Common myeloid progenitor, CD34-positive (primary cell): ENCODE results near the gene TMEM126A.

Experiments used
- CTCF ChIA-PET: fragments of 350-600 bp; sonication (Branson Sonifier 250); formaldehyde crosslinking; loops from one replicate; lab custom pipeline; 2021; ENCODE audit warnings: antibody characterized with exemption; lab: Charles Lee
- POLR2A ChIA-PET: fragments of 350-600 bp; sonication (Branson Sonifier 250); formaldehyde crosslinking; loops from one replicate; lab custom pipeline; 2021; ENCODE audit warnings: antibody characterized with exemption; lab: Charles Lee
- DNase-seq, 3 donors: peaks; one replicate each; pipeline versions ENCODE4 v3.0.0 to v3.0.0-alpha.2; 2013
- H3K27ac ChIP-seq, 2 experiments: 1 replicate in 1 of 2; 2 replicates in 1 of 2; pipeline ENCODE4 v1.7.0; 2013; ENCODE audit warnings: inconsistent platforms in 2 of 2, low read length in 2 of 2, mild to moderate bottlenecking in 2 of 2, low read depth in 1 of 2, moderate library complexity in 1 of 2; ENCODE audit not compliant: severe bottlenecking in 2 of 2, insufficient read depth in 1 of 2, poor library complexity in 1 of 2
- H3K27me3 ChIP-seq, 5 experiments: replicated peaks in 2 of 5; 1 replicate in 3 of 5; 2 replicates in 2 of 5; pipeline versions ENCODE4 v1.6.1 to v1.7.0; 2013; ENCODE audit warnings: low read length in 4 of 5, mild to moderate bottlenecking in 2 of 5, moderate library complexity in 2 of 5, inconsistent platforms in 1 of 5; ENCODE audit not compliant: insufficient read depth in 5 of 5, control insufficient read depth in 4 of 5
- H3K36me3 ChIP-seq, 4 experiments: 1 replicate in 2 of 4; 2 replicates in 2 of 4; pipeline versions ENCODE4 v1.6.1 to v1.7.0; 2013; ENCODE audit warnings: low read length in 3 of 4, control low read depth in 1 of 4, mild to moderate bottlenecking in 1 of 4; ENCODE audit not compliant: control insufficient read depth in 4 of 4, insufficient read depth in 4 of 4
- H3K4me1 ChIP-seq, 4 experiments: 1 replicate in 3 of 4; 2 replicates in 1 of 4; pipeline versions ENCODE4 v1.6.1 to v1.7.1; 2013; ENCODE audit warnings: low read length in 3 of 4, mild to moderate bottlenecking in 3 of 4, control low read depth in 1 of 4, inconsistent platforms in 1 of 4, moderate library complexity in 1 of 4; ENCODE audit not compliant: control insufficient read depth in 4 of 4, insufficient read depth in 4 of 4; ENCODE audit errors: control extremely low read depth in 1 of 4
- H3K4me3 ChIP-seq, 7 experiments: 1 replicate in 4 of 7; 2 replicates in 3 of 7; pipeline versions ENCODE4 v1.5.1 to v1.7.0; 2013; ENCODE audit warnings: mild to moderate bottlenecking in 7 of 7, low read length in 6 of 7, moderate library complexity in 6 of 7, inconsistent platforms in 2 of 7, low read depth in 2 of 7, control low read depth in 1 of 7; ENCODE audit not compliant: insufficient read depth in 4 of 7, control insufficient read depth in 1 of 7; ENCODE audit errors: extremely low read depth in 1 of 7
- H3K9me3 ChIP-seq, 5 experiments: 1 replicate in 4 of 5; 2 replicates in 1 of 5; pipeline versions ENCODE4 v1.6.1 to v1.7.1; 2013; ENCODE audit warnings: low read length in 4 of 5, mild to moderate bottlenecking in 2 of 5, inconsistent platforms in 1 of 5, low read depth in 1 of 5, moderate library complexity in 1 of 5; ENCODE audit not compliant: control insufficient read depth in 4 of 5, insufficient read depth in 2 of 5; ENCODE audit errors: control extremely low read depth in 1 of 5
- WGBS: methylation state at CpG from one replicate; pipeline ENCODE4 v1.1.5; 2013; ENCODE audit not compliant: insufficient coverage; 5-methylcytosine and 5-hydroxymethylcytosine counted together

Gene TMEM126A

GRCh38 chr11:85694385-85694980, 46.7 kb downstream of the TMEM126A start:
- Histone ChIP-seq H3K9me3 (no peaks in the 10 kb centered on the region), H3K4me1 (peaks cover 0 to 2% (median under 1%) of the 10 kb centered on the region in 4 experiments), H3K27me3 (no peaks in the 10 kb centered on the region), H3K36me3 (no peaks in the 10 kb centered on the region), H3K4me3 (no peak overlapping the region), H3K27ac (no peak overlapping the region)
- WGBS: no CpG with 5 or more reads among the region's 1 CpG
- DNase-seq: peak; percentile 56 to 79 (median 76)
- ChIA-PET CTCF (interaction anchor here (0.9 to 2.8 kb wide), 10 partner anchors 9 to 160 kb away, joined by 3 to 20 read pairs (median 5); partner anchors contain the start of genes CCDC83 and CCDC89), POLR2A (no interaction called here)

GRCh38 chr11:85695546-85695945, 47.8 kb downstream of the TMEM126A start:
- no peak for DNase-seq
- Histone ChIP-seq H3K27ac (no peak overlapping the region), H3K9me3 (no peaks in the 10 kb centered on the region), H3K36me3 (no peaks in the 10 kb centered on the region), H3K4me1 (peaks cover 3 to 13% (median 10%) of the 10 kb centered on the region in 4 experiments), H3K27me3 (no peaks in the 10 kb centered on the region), H3K4me3 (no peak overlapping the region)
- ChIA-PET CTCF (interaction anchor here (0.7 to 2.8 kb wide), 13 partner anchors 11 to 244 kb away, joined by 3 to 20 read pairs (median 5); partner anchors contain the start of genes CCDC83, CCDC89 and SYTL2), POLR2A (interaction anchor here (0.6 kb wide), 1 partner anchor 1495 kb away, joined by 3 read pairs; no protein-coding TSS in a partner anchor)

- 100% methylated on average over 1 of the region's 2 CpGs for WGBS
- Histone ChIP-seq H3K9me3 (no peaks in the 10 kb centered on the region), H3K27me3 (no peaks in the 10 kb centered on the region), H3K36me3 (no peaks in the 10 kb centered on the region), H3K4me1 (peaks cover 6 to 14% (median 11%) of the 10 kb centered on the region in 4 experiments), H3K27ac (no peak overlapping the region), H3K4me3 (no peak overlapping the region)
- ChIA-PET CTCF (interaction anchor here (0.9 to 1.6 kb wide), 4 partner anchors 13 to 126 kb away, joined by 3 to 4 read pairs (median 3); no protein-coding TSS in a partner anchor), POLR2A (no interaction called here)
- DNase-seq: no peak
Observed at GRCh38 chr11:85697747-85698146, 50.0 kb downstream of the TMEM126A start.

- ChIA-PET CTCF (interaction anchor here (0.9 to 1.4 kb wide), 3 partner anchors 13 to 125 kb away, joined by 3 read pairs; no protein-coding TSS in a partner anchor), POLR2A (no interaction called here)
- Histone ChIP-seq H3K4me3 (no peak overlapping the region), H3K4me1 (peaks cover 6 to 14% (median 11%) of the 10 kb centered on the region in 4 experiments), H3K27ac (no peak overlapping the region), H3K27me3 (no peaks in the 10 kb centered on the region), H3K36me3 (no peaks in the 10 kb centered on the region), H3K9me3 (no peaks in the 10 kb centered on the region)
- WGBS: 100% methylated on average over 1 of the region's 1 CpG
- no peak for DNase-seq
Observed at GRCh38 chr11:85698195-85698594, 50.4 kb downstream of the TMEM126A start.

- Histone ChIP-seq H3K27me3 (no peaks in the 10 kb centered on the region), H3K4me3 (peak overlapping the region in 1 of 7 experiments; percentile 40), H3K4me1 (peaks cover 6 to 14% (median 11%) of the 10 kb centered on the region in 4 experiments), H3K36me3 (no peaks in the 10 kb centered on the region), H3K27ac (no peak overlapping the region), H3K9me3 (no peaks in the 10 kb centered on the region)
- CTCF ChIA-PET: interaction anchor here (0.6 to 1.4 kb wide), 4 partner anchors 46 to 146 kb away, joined by 3 to 6 read pairs (median 4); no protein-coding TSS in a partner anchor
- peak; percentile 58 to 86 (median 76) for DNase-seq
- 83% methylated on average over 1 of the region's 2 CpGs for WGBS
- POLR2A ChIA-PET: interaction anchor here (0.6 kb wide), 2 partner anchors 72 to 121 kb away, joined by 3 to 4 read pairs; no protein-coding TSS in a partner anchor
Observed at GRCh38 chr11:85699957-85700741, 52.4 kb downstream of the TMEM126A start.

- CTCF ChIA-PET: interaction anchor here (1.5 kb wide), 1 partner anchor 9 kb away, joined by 5 read pairs; no protein-coding TSS in a partner anchor
- no peak overlapping the region for H3K4me3 ChIP-seq
- no peak for DNase-seq
Observed at GRCh38 chr11:85704967-85705366, 57.2 kb downstream of the TMEM126A start.

More at GRCh38 chr11:85704967-85705366, 57.2 kb downstream of the TMEM126A start:
- Histone ChIP-seq H3K9me3 (no peaks in the 10 kb centered on the region), H3K27me3 (no peaks in the 10 kb centered on the region), H3K4me1 (peaks cover 4 to 8% (median 7%) of the 10 kb centered on the region in 4 experiments), H3K36me3 (no peaks in the 10 kb centered on the region), H3K27ac (no peak overlapping the region)
- POLR2A ChIA-PET: no interaction called here
- WGBS: 80% methylated on average over 1 of the region's 3 CpGs
